ENCODE data around the gene LRRC10B.

DNA sequence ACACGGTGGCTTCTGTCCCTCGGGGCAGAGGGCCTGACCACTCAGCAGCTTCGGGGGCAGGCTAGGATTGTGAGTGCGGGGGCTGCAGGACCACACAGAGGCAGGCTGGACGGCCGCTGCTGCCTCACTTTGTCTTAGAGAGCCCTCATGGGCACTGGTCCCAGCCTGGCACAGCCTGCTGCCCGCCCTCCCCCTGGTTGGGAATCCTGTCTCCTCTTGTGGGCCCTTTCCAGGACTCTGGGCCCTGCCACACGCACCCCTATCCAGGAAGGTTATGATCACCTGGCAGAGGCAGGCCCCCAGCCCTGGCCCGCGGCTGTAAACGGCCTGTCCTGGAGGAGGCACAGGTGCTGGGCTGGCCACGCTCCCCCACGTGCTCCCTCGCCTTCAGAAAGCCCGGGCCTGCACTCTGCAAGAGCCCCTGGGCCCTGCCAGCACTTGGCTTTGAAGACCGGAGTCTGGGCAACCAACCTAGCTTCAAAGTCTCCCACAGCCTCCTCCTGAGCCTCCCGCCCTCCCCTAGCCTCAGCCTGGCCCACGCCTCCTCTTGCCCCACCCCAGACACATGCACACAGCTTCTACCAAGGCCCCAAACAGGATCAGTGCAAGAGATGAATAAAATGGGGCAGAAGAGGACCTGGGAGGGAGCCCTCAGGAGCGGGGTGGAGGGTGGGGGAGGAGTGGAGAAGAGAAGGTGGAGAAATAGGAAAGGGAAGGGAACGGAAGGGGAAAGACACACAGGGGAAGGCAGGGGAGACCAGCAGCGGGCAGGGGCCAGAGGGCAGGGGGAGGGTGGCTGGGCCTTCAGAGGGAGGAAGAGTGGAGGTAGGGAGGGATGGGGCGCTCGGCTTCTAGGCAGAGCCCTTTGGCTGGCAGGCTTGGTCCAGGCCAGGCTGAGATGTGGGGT is 41.4 kb downstream of the LRRC10B start:
- TF ChIP-seq, protein P1, sequence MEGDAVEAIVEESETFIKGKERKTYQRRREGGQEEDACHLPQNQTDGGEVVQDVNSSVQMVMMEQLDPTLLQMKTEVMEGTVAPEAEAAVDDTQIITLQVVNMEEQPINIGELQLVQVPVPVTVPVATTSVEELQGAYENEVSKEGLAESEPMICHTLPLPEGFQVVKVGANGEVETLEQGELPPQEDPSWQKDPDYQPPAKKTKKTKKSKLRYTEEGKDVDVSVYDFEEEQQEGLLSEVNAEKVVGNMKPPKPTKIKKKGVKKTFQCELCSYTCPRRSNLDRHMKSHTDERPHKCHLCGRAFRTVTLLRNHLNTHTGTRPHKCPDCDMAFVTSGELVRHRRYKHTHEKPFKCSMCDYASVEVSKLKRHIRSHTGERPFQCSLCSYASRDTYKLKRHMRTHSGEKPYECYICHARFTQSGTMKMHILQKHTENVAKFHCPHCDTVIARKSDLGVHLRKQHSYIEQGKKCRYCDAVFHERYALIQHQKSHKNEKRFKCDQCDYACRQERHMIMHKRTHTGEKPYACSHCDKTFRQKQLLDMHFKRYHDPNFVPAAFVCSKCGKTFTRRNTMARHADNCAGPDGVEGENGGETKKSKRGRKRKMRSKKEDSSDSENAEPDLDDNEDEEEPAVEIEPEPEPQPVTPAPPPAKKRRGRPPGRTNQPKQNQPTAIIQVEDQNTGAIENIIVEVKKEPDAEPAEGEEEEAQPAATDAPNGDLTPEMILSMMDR (conservative IDR thresholded peaks at IDR 0.05 in 1 of 2, IDR thresholded peaks at IDR 0.05 in 1 of 2; ENCODE audit: extremely low read depth in 1 of 2, insufficient read depth in 1 of 2, low read depth in 1 of 2, low read length in 2 of 2) = no peak
- no peak for TF ChIP-seq EZH2 (IDR thresholded peaks at IDR 0.05; ENCODE audit: borderline replicate concordance, low read length)
